ENCODE results near the gene ORC3.

ORC3 gene

GRCh38 chr6:87617405-87617804 lies 27.5 kb downstream of the ORC3 start:
- TF ChIP-seq FOXP2 (optimal IDR thresholded peaks at IDR 0.05; ENCODE audit: borderline replicate concordance, extremely low read depth, extremely low read length, insufficient read depth) (no peak), REST (IDR thresholded peaks at IDR 0.05; ENCODE audit: insufficient read depth in 1 of 2, low read depth in 2 of 2, low read length in 2 of 2) (no peak), POLR2AphosphoS5 (IDR thresholded peaks at IDR 0.05; ENCODE audit: low read depth, low read length) (no peak), SIN3A (IDR thresholded peaks at IDR 0.05; ENCODE audit: borderline replicate concordance, insufficient read depth, low read length) (no peak), TAF1 (IDR thresholded peaks at IDR 0.05; ENCODE audit: borderline replicate concordance, insufficient read depth, low read length) (no peak)

- TF ChIP-seq REST (IDR thresholded peaks at IDR 0.05; ENCODE audit: insufficient read depth in 1 of 2, low read depth in 2 of 2, low read length in 2 of 2) (no peak), POLR2AphosphoS5 (IDR thresholded peaks at IDR 0.05; ENCODE audit: low read depth, low read length) (no peak), FOXP2 (optimal IDR thresholded peaks at IDR 0.05; ENCODE audit: borderline replicate concordance, extremely low read depth, extremely low read length, insufficient read depth) (no peak), SIN3A (IDR thresholded peaks at IDR 0.05; ENCODE audit: borderline replicate concordance, insufficient read depth, low read length) (no peak), TAF1 (IDR thresholded peaks at IDR 0.05; ENCODE audit: borderline replicate concordance, insufficient read depth, low read length) (no peak)
Observed at GRCh38 chr6:87618531-87618930, 28.6 kb downstream of the ORC3 start.

- no peak for TF ChIP-seq SIN3A (IDR thresholded peaks at IDR 0.05; ENCODE audit: borderline replicate concordance, insufficient read depth, low read length)
- no peak for TF ChIP-seq TAF1 (IDR thresholded peaks at IDR 0.05; ENCODE audit: borderline replicate concordance, insufficient read depth, low read length)
- no peak for TF ChIP-seq REST (IDR thresholded peaks at IDR 0.05; ENCODE audit: insufficient read depth in 1 of 2, low read depth in 2 of 2, low read length in 2 of 2)
- no peak for TF ChIP-seq POLR2AphosphoS5 (IDR thresholded peaks at IDR 0.05; ENCODE audit: low read depth, low read length)
- TF ChIP-seq FOXP2 (optimal IDR thresholded peaks at IDR 0.05; ENCODE audit: borderline replicate concordance, extremely low read depth, extremely low read length, insufficient read depth): no peak
Observed at GRCh38 chr6:87623248-87623647, 33.3 kb downstream of the ORC3 start.

- TF ChIP-seq POLR2AphosphoS5 (IDR thresholded peaks at IDR 0.05; ENCODE audit: low read depth, low read length) (no peak), REST (IDR thresholded peaks at IDR 0.05; ENCODE audit: insufficient read depth in 1 of 2, low read depth in 2 of 2, low read length in 2 of 2) (no peak), SIN3A (IDR thresholded peaks at IDR 0.05; ENCODE audit: borderline replicate concordance, insufficient read depth, low read length) (no peak), TAF1 (IDR thresholded peaks at IDR 0.05; ENCODE audit: borderline replicate concordance, insufficient read depth, low read length) (no peak)
Observed at GRCh38 chr6:87628424-87628823, 38.5 kb downstream of the ORC3 start.

GRCh38 chr6:87628881-87629280 lies 38.9 kb downstream of the ORC3 start:
- TF ChIP-seq SIN3A (IDR thresholded peaks at IDR 0.05; ENCODE audit: borderline replicate concordance, insufficient read depth, low read length) (no peak), POLR2AphosphoS5 (IDR thresholded peaks at IDR 0.05; ENCODE audit: low read depth, low read length) (no peak), FOXP2 (optimal IDR thresholded peaks at IDR 0.05; ENCODE audit: borderline replicate concordance, extremely low read depth, extremely low read length, insufficient read depth) (no peak), TAF1 (IDR thresholded peaks at IDR 0.05; ENCODE audit: borderline replicate concordance, insufficient read depth, low read length) (no peak), REST (IDR thresholded peaks at IDR 0.05; ENCODE audit: insufficient read depth in 1 of 2, low read depth in 2 of 2, low read length in 2 of 2) (no peak)
